Measurements from ENCODE around the gene GIT1.
"Not testable (repeated sequence)": the region's sequence is repeated elsewhere in the genome, so short reads cannot be mapped to it uniquely, and the experiment has no call there.

Gene GIT1

DNA sequence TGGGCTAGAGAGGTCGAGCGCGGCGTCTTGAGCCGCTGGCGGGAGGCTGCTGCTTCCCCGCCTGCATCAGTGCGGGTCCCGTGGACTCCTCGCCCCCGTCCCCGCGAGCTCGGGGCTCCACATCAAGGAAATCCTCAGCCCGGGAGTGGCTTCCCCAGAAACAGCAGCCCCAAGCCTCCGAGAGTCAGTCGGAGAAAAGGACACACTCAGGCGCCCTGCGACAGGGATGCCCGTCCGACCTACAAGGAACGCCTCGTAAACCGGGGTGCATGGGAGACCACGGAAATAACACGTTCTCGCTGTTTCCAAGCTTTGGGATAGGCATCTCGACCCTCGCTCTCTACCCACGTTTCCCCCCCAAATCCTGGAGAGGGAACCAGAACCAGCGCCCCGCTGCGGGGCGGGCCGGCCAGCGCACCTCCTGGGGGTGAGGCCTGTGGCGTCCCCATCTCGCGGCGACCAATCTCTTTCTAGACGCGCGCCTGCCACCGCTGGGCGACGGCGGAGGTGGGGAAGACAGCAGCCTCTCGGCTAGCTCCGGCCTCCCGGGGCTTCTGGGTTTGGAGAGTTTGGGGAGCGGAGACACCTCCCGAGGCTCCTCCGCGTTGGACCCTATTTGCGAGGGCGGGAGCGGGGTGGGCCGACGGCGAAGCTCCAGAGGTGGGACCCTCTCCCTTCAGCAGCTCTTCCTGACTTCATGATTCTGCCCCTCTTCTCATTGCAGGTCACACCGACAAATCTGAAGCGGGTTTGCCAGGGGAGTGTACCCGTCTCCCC, 21.7 kb downstream of the GIT1 start:
- peak in 1 of 2 donors; percentile 62 for DNase-seq (ENCODE audit: extremely low read depth in 1 of 2, low read depth in 1 of 2)

DNA sequence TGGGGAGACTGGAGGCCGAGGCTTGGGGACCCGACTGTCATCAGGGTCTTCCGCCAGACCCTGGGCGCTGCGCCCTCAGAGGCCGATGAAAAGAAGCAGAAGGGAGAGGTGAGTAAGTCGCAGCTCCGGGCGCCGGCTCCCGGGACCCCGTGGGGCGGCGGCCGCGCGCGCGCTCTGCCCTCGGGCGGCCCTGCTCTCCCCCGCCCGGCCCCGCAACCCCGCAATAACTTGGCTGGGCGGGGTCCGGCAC, 22.2 kb downstream of the GIT1 start:
- DNase-seq (ENCODE audit: extremely low read depth in 1 of 2, low read depth in 1 of 2), result no peak

GRCh38 chr17:29566473-29567303, 22.8 kb downstream of the GIT1 start, which contains the start of gene ABHD15:
TSS of gene ABHD15 (minus strand) at chr17:29567037. CDS start at chr17:29566966, 71 bp downstream.
- DNase-seq (ENCODE audit: extremely low read depth in 1 of 2, low read depth in 1 of 2), result peak in 1 of 2 donors; percentile 40

DNA sequence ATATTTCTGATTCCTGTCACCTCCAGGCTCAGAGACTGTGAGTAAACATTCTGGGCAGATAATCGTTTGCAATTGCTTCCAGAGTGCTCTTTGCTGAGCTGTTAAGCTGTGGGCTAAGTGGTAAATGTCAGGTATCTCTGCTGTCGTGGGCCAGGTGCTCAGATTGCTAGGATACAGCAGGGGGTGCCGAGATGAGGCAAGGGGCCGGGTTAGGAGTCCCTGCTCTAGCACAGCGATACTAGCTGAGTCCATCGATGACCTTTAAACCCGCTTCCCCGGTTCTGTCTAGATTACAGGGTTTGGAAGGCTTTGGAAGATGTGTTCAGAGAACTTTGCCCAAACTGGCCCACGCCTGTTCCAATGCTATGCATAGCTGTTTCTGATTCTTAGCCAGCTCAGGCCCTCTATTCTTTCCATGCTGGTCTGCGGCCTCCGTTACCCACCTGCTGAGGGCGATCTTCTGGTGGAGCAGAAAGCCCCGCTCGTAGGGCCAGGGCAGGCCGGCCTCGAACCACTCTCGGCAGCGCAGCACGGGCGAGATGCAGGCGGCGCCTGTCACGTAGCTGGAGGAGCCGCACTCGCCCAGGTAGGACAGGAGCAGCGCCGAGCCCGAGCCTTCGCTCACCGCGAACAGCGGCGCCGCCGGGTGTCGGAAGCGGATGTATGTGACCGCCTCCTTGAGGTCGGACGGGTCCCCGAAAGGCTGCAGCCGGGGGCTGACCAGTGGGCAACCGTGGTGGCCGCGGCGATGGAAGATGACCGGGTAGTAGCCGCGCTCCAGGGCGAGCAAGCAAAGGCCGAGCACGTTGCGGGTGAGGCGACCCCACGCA, 23.6 kb downstream of the GIT1 start:
- DNase-seq (ENCODE audit: extremely low read depth in 1 of 2, low read depth in 1 of 2), result peak in 1 of 2 donors; percentile 37

GRCh38 chr17:29563816-29564215, 25.6 kb downstream of the GIT1 start:
- DNase-seq (ENCODE audit: extremely low read depth in 1 of 2, low read depth in 1 of 2), result no peak

DNA sequence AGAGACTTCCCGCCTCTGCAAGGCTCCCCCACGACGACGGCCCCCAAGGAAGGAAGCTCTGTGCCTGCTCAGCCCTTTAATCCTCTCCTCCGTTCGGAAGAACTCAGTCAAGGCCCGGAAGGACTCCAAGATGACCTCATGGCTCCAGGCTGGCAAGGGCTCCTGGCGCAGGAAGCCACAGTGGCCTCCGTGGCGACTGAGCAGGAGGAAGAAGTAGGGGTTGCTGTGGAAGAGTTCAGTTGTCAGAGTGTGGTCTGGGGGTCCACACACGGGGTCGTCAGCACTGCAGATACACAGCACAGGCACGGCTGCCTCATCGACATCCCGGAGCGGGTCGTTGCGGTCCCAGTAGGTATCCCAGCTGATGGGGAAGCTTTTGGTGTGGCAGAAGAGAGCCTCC, 26.8 kb downstream of the GIT1 start:
- no peak for DNase-seq (ENCODE audit: extremely low read depth in 1 of 2, low read depth in 1 of 2)

DNA sequence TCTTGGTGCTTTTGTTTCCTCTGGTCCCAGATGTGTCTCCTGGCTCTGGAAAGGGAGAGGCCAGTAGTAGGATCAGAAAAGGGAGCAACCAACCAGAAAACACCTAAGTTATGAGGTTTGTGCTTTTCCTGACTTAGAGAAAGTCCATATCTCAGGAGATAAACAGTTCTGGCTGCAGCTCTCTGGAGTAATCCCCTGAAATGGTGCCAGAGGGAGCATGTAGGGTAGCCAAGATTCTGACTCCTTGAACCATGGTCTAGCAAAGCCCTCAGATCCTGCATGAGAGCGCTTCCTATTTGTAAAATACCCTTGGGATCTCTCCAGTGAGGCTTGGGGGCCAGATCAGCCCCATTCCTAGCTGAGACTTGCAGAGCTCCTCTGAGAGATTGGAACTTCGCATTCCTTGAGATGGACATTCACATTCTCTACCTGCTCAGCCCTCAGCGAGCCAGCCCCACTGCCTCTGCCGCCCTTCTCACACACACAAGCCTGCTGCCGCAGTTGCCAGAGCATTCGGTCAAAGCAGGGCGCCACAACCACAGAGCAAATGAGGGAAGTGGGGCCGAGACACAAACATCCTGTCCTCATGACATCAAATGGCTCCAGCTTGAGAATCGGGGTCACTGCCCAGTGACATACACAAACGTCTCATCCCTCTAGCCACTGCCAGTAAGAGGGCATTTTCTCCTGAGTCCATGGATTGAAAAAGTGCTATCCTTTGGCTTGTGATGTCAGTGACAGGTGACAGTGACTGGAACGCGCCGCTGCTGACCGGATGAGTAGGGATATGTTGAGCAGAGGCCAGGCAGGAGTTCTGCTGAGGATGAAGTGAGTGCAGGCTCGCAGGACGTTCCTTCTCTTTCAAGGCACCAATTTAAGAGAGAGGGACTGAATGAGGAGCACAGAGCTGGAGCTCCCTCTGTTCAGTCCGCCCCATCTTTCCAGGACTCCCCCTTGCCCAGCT, 27.6 kb downstream of the GIT1 start:
- no peak for DNase-seq (ENCODE audit: extremely low read depth in 1 of 2, low read depth in 1 of 2)

DNA sequence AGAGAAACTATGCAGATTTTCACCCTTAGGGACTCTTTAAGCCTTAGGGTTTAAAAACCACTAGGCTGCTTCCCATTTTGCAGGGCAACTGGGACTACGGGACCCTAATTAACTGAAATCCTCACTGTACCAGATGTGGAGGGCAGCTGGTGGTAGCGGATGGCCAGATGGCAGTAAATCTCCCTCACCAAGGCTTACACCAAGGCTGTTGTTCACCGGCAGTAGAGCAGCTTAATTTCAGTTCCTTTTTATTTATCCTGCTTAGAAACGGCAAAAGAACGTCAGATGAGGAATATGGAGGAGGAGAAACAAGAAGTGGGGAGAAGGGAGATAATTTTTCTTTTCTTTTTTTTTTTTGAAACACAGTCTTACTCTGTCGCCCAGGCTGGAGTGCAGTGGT, 29.1 kb downstream of the GIT1 start:
- DNase-seq (ENCODE audit: extremely low read depth in 1 of 2, low read depth in 1 of 2), result no peak

GRCh38 chr17:29559640-29560039, 29.8 kb downstream of the GIT1 start:
- no peak for DNase-seq (ENCODE audit: extremely low read depth in 1 of 2, low read depth in 1 of 2)

DNA sequence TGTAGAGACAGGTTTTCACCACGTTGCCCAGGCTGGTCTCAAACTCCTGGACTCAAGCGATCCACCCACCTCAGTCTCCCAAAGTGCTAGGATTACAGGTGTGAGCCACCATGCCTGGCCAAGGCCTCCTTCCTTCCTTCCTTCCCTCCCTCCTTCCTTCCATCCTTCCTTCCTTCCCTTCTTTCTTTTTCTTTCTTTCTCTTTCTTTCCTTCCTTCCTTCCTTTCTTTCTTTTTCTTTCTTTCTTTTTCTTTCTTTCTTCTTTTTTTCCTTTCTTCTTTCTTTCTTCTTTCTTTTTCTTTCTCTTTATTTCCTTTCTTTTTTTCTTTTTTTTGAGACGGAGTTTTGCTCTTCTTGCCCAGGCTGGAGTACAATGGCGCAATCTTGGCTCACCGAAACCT, 31.3 kb downstream of the GIT1 start:
- not testable (repeated sequence) for DNase-seq (ENCODE audit: extremely low read depth in 1 of 2, low read depth in 1 of 2)

- DNase-seq (ENCODE audit: extremely low read depth in 1 of 2, low read depth in 1 of 2), result no peak
Measured at GRCh38 chr17:29557739-29558116, 31.7 kb downstream of the GIT1 start.

DNA sequence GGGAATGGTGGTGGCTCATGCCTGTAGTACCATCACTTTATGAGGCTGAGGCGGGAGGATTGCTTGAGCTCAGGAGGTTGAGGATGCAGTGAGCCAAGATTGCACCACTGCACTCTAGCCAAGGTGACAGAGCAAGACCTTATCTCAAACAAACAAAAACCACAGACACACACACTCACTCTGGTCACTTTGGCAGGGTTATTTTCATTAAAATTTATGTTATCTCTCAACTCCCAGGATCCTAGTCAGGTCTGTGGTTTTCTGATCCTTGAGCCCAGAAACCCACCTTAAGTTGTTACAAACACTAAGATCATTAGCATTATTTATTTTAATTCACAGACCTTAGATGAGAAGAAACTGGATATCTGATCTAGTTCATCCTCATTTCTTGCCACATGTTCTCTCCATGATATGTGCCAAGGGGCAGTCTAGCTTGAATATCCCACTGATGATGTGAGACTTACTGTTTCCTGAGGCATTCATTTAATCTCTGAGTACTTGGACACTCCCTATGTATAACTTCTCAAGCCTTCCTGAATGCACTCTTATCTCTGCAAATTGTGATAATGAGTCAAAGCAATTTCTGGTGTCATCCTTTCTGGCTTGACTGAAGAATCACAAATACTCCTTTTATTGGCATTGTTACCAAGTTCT, 32.2 kb downstream of the GIT1 start:
- no peak for DNase-seq (ENCODE audit: extremely low read depth in 1 of 2, low read depth in 1 of 2)

DNA sequence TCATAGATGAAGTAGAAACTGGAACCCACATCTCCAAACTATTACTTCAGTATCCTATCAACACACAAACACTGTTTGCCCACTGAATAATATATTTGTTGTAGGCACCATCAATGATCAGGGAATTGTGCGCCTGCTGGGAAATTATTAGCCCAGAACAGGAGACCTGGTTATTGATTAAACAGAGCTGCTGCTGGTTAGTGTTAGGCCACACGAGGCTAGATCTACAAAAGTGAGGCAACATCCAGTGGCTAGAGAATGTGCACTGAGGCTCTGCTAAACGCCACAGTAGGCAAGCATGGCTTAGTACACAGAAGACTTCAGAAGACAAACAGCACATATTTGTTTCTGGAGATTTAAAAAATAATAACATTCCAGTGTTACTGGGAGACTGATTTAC, 33.6 kb downstream of the GIT1 start:
- DNase-seq (ENCODE audit: extremely low read depth in 1 of 2, low read depth in 1 of 2), result no peak

DNA sequence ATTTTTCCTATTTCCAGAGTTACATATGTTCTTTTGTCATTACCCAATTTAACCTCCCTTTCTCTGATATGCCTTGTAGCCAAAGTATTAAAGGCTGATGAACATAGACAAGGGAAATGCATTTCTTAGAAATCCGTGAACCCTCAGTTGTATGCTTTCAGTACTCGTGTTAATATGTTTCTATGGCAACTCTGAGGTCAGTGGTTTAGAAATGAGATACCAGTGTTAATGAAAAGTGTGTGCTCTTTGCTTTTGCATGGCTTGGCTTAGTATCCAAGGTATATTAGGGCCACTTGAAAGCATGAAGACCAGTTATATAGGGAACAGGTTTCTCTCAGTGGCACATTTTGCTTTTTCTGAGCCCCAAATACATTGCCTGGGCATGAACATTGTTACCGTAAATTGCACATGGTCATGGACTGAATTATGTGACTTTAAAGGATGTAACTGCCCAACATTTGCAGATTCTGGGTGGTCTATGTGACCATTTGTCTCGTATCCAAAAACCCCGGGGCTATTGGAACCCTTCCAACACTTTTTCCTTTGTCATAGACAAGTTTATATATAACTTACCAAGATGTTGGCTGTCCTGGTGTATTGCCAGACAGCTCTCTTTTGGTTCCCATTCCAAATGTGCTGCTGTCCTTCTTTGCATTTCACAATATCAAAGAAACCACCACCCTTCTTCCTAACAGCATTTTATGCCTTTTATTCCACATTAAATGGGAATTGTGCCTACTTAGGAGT, 40.1 kb downstream of the GIT1 start:
- no peak for DNase-seq (ENCODE audit: extremely low read depth in 1 of 2, low read depth in 1 of 2)

- DNase-seq (ENCODE audit: extremely low read depth in 1 of 2, low read depth in 1 of 2), result no peak
Measured at GRCh38 chr17:29546830-29547229, 42.6 kb downstream of the GIT1 start.

GRCh38 chr17:29546085-29546484, 43.4 kb downstream of the GIT1 start:
- DNase-seq (ENCODE audit: extremely low read depth in 1 of 2, low read depth in 1 of 2), result no peak

DNA sequence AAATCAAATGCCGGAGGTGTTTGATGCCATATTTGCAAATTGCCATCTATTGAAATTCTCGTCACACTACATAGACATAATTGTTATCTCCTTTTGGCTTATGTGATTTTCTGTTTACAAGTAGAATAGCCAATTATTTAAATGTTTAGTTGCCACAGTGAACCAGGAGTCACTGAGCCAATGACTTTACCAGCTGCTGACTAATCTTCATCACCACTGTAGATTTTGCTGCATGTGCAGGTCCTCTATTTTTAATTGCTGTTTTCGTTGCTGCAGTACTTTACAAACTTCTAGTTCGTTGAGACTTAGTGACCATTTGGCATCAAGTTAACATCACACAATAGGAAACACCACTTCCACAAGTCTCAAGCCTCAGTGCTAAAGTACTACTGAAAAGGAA, 45.4 kb downstream of the GIT1 start:
- DNase-seq (ENCODE audit: extremely low read depth in 1 of 2, low read depth in 1 of 2), result no peak

DNA sequence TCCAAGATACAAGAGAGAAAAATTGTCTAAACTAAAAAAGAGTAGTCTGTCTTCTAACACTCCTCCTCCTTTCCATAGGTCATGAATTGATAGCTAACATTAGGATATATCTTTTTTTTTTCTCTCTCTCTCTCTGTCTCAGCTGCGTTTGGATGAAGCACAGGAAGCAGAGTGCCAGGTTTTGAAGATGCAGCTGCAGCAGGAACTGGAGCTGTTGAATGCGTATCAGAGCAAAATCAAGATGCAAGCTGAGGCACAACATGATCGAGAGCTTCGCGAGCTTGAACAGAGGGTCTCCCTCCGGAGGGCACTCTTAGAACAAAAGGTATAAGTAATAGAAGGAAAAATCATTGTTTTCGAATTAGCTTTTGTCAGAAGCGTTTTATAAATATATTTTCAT, 55.5 kb downstream of the GIT1 start:
- DNase-seq (ENCODE audit: extremely low read depth in 1 of 2, low read depth in 1 of 2), result no peak

DNA sequence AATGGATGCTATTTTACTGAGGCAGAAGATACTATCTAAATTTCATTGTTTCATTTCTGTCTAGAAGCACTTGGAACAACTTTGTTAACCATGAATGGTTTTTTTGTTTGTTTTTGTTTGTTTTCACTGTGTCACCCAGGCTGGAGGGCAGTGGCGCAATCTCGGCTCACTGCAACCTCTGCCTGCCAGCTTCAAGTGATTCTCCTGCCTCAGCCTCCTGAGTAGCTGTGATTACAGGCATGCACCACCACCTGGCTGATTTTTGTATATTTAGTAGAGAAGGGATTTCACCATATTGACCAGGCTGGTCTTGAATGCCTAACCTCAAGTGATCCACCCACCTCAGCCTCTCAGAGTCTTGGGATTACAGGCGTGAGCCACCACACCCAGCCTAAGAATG, 63.1 kb downstream of the GIT1 start:
- DNase-seq (ENCODE audit: extremely low read depth in 1 of 2, low read depth in 1 of 2), result no peak

Data from activated CD8-positive, alpha-beta memory T cell treated with anti-CD3 and anti-CD28 coated beads for 1 hour (primary cell).